NCI-H1092 (cell line): ENCODE results near the gene TBCK.

Source experiments
- DNase-seq: peaks from one replicate; lab custom pipeline; 2025; lab: John Stamatoyannopoulos, UW

TBCK gene

GRCh38 chr4:106038012-106038411 lies 278.0 kb downstream of the TBCK start:
- DNase-seq, result no peak

DNA sequence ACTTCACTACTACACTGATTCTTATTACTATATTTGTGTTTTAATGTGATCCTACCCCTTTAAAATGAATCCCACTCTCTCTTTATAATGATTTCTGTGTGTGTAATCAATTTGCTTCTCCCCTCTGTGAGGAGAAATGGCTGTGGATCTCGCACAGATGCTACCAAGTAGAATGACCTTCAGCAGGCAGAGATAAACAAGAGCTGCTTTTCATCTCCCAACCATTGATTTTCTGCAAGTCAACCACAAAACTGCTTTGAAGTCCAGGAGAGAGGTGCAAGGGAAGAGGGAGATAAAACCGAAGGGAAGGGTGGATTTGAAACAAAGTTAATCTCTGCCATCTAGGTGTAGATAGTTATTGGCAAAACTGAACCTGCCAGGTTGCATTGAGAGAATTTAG lies 279.2 kb downstream of the TBCK start:
- no peak for DNase-seq

- DNase-seq, result no peak
Measured at GRCh38 chr4:106036334-106036733, 279.7 kb downstream of the TBCK start.

- no peak for DNase-seq
Measured at GRCh38 chr4:106035204-106035603, 280.8 kb downstream of the TBCK start.

GRCh38 chr4:106034751-106035150 lies 281.3 kb downstream of the TBCK start:
- no peak for DNase-seq

- DNase-seq, result no peak
Measured at GRCh38 chr4:106034220-106034619, 281.8 kb downstream of the TBCK start.

- DNase-seq, result no peak
Measured at GRCh38 chr4:106033469-106033868, 282.5 kb downstream of the TBCK start.

GRCh38 chr4:106032851-106033286 lies 283.1 kb downstream of the TBCK start:
- no peak for DNase-seq

DNA sequence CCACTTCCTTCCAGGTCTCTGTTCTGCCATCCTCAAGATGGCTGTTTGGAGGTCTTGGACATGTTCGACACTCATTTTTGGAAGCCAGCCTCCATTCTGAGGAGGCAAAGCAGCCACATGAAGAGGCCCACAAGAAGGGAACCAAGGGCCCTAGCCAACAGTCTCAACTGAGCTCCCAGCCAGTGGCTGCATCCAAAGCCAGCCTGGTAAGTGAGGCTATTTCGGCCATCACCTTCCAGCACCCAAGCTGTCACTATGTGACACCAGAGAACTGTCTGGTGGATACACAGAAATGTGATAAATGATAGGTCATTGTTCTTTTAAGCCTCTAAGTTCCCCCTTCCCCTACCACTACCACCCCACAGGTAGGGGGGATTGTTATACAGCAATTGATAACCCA lies 293.6 kb downstream of the TBCK start:
- DNase-seq, result no peak

GRCh38 chr4:106021737-106022410 lies 294.1 kb downstream of the TBCK start:
- no peak for DNase-seq

DNA sequence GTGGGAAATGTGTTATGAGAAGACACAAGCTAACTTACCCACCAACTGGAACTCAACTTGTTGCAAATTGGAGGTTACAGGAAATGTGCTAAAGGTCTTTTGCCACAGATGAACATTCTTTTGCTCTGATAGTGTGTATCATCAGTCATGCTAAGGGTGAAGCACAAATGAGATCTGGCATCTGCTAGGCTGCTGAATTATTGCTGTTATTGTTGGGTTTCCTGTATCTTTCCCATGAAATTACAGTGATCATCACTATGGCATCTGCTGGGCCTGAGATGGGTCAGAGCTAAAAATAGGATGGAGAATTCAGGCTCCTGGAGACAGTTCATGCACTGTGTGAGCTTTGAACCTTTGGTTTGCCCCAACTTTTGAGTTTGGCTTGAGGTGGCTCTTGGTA lies 296.2 kb downstream of the TBCK start:
- DNase-seq, result no peak

- DNase-seq, result no peak
Measured at GRCh38 chr4:106017975-106018374, 298.0 kb downstream of the TBCK start.

- no peak for DNase-seq
Measured at GRCh38 chr4:106011387-106011786, 304.6 kb downstream of the TBCK start.

GRCh38 chr4:106010761-106011160 lies 305.2 kb downstream of the TBCK start:
- no peak for DNase-seq

GRCh38 chr4:106002994-106003393 lies 313.0 kb downstream of the TBCK start:
- DNase-seq, result no peak

GRCh38 chr4:105998171-105999063 lies 317.6 kb downstream of the TBCK start:
- DNase-seq, result no peak

DNA sequence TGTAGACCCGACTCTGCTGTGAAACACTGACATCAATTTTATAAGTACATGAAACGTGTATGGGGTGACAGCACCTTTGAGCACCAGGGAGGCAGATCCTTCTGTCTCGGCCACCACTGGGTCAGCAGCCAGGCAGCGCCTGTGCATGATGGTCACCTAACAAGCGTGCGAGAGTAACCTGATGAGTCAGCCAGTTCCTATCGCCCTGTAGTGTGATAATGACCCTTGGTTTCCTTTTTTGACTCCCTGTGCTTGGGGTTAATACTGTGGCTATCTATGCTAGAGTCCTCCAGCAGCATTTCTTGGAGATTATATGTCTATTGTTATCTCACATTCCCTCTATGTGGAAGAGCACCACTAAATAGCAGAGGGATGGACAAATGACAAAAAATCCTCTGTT lies 319.2 kb downstream of the TBCK start:
- DNase-seq, result no peak

GRCh38 chr4:105994841-105995501 lies 321.0 kb downstream of the TBCK start:
- DNase-seq, result no peak

DNA sequence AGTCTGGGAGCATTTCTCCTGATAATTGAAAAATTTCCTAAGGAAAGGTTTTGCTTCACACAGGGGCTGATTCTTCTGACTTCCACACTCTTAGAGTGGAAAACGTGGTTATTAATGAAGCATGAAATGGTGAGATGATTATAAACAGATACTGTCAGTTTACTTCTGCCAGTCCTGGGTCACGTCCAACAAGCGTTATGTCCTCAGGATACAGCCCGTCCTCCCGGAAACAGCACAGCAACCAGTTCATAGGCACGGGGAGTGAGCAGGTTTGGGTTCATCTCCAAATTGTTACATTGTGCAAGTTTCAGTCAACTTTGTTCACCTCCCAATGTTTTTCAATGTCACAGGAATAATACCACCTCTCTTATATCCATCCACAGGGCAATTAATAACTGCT lies 321.9 kb downstream of the TBCK start:
- DNase-seq, result no peak

DNA sequence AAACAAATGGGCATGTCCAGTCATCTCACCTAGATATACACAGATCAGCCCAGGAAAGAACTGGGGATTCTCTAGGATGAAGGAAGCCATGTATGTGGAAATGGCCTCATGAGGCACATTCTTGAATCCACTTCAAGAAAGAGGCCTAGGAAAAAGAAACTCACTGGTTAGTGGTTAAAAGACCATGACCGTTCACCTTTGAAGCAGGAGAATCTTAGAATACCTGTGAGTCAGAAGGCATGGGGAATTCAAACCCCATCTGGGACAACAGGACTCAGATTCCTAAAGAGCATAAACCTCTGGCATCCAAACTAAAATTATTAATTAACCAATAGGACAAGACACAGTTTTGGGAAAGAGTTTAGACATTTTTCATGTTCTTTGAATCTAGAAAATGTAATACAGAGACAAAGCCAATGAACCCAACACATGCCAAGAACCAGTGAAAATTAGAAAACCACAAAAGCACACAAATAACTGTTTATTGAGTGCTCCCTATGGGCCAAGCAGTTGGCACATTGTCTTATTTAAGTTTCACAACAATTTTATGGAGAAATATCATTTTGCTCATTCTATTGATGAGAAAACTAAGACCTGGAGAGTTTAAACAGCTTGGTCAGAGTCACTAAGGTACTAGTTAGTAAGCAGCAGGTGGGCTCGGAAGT lies 323.2 kb downstream of the TBCK start:
- no peak for DNase-seq

DNA sequence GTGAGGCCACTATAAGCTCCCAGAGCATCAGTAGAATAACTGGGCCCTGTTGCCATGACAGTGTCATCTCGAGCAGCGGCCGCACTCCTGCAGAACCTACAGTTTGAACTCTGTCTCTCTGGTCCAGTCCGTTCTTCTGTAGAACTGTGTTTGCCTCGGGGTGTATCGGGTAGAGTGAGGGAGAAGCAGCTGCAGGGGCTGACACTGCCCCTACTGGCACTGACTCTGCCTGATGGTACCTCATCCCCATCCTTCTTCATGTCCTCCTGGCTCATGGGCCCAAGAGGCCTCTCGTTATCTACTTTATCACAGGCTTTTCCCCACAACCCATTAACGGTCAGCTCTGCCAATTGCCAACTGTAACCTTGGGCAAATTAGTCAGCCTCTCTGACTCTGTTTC lies 324.3 kb downstream of the TBCK start:
- DNase-seq, result no peak
